GM19035 (cell line): ENCODE results near the gene LHX3.

ENCODE experiments used
- ATAC-seq: cut with Tn5 transposase; IDR thresholded peaks from one replicate; pipeline ENCODE4 v1.9.1; 2021; ENCODE audit not compliant: unreplicated experiment

LHX3 gene

GRCh38 chr9:136179101-136179616 is 25.8 kb downstream of the LHX3 start:
- ATAC-seq, result no peak

DNA sequence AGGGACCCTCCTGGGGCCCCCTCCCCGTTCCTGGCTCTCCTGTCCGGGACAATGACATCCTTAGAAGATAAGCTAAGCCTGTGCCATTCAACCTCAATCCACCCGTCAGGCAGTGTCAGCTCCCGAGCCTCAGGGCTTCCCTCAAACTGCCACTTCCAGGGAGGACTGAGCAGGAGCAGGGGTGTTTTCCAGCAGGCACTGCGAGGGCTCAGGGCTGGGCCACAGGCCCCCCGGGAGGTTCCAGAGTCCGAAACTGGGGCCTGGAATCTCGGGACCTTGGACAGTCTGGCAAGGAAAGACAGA is 26.2 kb downstream of the LHX3 start:
- no peak for ATAC-seq

- no peak for ATAC-seq
These were observed 26.7 kb downstream of the LHX3 start for GRCh38 chr9:136178061-136178772.

DNA sequence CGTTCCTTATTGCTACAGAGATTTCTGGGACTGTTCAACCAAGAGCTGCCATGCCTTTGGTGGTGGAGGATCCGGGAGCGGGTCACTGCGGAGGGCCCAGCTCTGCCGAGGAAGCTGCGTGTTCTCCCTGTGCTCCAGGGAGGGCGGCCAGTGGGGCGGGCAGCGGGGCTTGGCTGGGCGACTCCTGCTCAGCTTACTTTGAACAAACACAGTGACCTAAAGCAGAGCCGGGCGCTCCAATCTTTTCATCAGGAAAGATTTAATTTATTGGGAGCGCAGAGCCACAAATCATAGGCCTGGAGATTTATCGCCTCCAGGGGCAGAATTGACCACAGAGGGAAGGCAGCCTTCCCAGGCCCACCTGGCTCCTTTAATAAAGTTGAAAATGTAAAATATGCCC is 27.7 kb downstream of the LHX3 start:
- no peak for ATAC-seq

GRCh38 chr9:136175616-136176197 is 29.2 kb downstream of the LHX3 start:
- ATAC-seq, result no peak

DNA sequence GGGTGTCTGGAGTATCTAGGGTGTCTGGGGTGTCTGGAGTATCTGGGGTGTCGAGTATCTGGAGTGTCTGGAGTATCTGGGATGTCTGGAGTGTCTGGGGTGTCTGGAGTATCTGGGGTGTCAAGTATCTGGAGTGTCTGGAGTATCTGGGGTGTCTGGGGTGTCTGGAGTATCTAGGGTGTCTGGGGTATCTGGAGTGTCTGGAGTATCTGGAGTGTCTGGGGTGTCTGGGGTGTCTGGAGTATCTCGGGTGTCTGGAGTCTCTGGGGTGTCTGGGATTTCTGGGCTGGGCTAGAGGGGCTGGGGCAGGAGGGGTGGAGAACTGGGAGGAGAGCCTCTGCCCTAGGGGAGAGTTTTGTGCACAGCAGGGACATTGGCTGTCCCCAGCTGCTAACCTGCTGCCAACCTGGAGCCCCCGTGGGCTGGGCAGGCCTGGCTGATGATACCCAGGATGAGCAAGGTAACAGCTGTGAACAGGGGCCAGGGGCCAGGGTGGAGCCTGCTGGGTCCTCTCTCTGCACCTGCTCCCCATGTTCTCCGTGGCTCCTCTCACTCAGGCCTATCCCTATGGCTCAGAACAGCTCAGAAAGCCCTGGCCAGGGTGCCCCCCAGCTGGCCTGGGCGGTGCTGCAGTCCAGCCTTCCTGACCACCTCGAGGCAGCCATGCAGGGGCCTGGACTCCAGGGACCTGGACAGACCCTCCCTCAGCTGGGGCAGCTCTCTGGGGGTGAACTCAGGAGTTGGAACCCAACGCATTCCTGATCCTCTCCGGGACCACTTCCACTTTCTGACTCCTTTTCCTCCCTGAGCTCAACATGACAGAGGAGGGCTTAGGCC is 29.9 kb downstream of the LHX3 start:
- no peak for ATAC-seq

- no peak for ATAC-seq
These were observed 31.2 kb downstream of the LHX3 start for GRCh38 chr9:136173648-136174290.

DNA sequence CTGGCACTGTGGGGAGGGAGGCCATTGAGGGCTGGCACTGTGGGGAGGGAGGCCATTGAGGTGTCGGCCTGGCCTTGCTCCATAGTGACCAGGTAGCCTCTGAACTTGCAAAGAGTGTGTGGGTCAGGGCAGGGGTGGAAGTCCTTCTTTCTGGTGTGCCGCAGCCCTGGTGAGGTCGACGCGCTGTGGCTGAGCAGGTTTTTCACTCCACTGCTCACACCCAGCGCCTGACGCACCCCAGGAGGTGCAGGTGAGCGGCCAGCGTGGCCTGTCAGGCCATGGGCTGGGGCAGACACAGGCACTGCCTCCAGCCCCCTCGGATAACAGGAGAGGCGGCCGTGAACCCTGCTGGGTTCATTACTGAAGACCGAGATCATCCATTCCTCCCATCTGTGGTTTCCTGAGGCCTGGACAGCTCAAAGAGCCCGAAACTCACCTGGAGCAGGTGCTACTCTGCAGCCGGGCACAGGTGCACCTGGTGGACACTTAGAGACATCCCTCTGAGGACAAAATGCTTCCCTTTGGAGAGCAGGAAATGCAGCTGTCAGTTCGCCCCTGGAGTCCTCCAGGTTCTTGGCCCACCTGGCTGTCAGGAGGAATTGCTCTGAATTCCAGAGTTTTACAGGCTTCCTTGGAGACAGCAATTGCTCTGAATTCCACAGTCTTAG is 32.4 kb downstream of the LHX3 start:
- no peak for ATAC-seq

GRCh38 chr9:136171801-136172411 is 33.0 kb downstream of the LHX3 start:
- no peak for ATAC-seq

GRCh38 chr9:136171009-136171800 is 33.7 kb downstream of the LHX3 start:
- ATAC-seq, result no peak

GRCh38 chr9:136170006-136170901 is 34.7 kb downstream of the LHX3 start:
- ATAC-seq, result no peak

- no peak for ATAC-seq
These were observed 35.4 kb downstream of the LHX3 start for GRCh38 chr9:136169495-136169894.

DNA sequence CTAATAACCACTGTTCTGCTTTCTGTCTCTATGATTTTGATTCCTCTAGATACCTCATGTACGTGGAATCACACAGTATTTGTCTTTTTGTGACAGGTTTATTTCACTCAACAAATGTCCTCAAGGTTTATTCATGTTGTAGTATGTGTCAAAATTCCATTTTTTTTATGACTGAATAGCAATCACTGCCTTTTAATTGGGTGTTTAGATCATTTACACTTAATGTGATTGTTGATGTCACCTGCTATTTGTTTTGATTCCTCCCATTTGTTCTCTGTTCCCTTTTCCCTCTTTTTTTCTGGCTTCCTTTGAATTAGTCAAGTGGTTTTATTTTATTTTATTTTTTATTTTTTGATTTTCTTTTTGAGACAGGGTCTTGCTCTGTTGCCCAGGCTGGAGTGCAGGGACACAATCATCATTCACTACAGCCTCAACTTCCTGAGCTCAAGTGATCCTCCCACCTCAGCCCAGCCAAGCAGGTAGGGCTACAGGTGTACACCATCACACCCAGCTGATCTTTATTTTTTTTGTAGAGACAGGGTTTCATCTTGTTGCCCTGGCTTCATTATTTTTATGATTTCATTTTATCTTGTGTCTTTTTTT is 41.6 kb downstream of the LHX3 start:
- no peak for ATAC-seq

DNA sequence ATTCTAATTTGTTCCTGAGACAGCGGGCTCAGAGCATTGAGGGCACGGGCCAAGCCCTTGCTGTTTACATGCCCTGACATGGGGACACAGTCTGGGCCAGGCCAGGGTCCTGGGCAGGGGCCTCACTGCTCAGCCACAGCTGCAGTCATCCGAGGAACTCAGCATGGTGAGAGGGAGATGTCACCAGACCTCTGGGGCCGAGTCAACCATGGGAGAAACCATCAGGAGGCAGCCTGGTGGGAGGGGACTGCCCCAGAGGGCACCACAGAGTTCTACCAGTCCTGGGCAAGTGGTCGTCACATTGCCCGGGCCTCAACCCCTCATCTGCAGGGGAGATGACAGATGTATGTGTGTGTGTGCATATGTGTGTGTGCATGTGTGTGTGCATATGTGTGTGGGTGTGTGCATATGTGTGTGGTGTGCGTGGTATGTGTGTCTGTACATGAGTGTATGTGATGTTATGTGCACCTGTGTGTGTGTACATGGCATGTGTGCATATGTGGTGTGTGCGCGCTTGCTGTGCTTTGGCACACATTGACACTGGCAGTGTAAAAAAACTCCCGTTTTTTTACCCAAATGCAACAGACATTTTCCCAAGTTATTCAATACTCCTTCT is 43.8 kb downstream of the LHX3 start:
- no peak for ATAC-seq

DNA sequence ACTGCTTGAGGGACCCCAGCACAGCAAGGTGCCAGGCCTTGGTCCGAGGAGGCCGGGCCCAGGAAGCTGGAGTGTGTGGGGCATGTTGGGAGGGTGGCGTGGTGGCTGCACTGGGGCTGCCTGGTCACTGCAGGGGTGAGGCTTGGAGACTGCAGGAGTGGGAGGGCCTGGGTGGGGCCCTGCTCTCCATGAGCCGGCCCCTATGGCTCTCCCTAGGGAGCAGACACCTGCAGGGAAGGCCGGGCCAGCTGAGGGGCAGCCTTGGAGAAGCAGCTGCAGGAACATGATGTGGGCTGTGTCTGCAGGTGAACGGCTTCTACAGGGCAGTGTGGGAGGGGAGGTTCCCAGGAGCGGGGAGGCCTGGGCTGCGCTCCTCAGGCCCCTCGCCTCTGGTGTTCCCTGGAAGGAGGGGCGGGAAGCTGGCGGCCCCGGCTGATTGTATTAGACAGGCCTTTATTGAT is 44.5 kb downstream of the LHX3 start:
- no peak for ATAC-seq

DNA sequence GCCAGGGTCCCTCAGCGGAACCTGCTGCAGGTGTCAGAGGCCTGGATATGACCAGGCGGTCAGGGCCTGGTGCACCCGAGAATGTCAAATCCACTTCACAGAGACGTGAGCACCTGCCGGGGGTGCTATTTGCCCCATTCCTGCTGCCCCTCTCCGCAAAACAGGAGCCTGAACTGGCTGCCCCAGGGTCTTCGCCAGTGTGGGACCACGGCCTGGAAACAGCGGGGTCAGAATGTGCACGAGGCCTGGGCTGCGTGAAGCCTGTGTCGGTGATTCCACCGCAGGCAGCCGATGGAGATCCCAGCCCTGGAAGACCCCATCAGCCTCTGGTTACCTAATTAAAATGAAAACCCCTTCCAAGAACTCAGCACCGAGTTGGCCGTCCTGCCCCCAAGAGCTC is 45.1 kb downstream of the LHX3 start:
- ATAC-seq, result no peak

- no peak for ATAC-seq
These were observed 47.3 kb downstream of the LHX3 start for GRCh38 chr9:136157477-136158265.
